Activated naive CD4-positive, alpha-beta T cell treated with anti-CD3 and anti-CD28 coated beads, Interleukin-2, amount 10 ng/mL, durations not matched to agents 5 hours and 36 hours (primary cell): ENCODE results near the gene TMPRSS11E. TPM values are rescaled to one million over a fixed set of nuclear protein-coding genes. Genes with fewer than 3 reads are reported as not detected.

ENCODE experiments used
- total RNA-seq, 2 experiments: library from RNA; stranded (reverse); gene quantifications; one replicate each; pipeline ENCODE4 v1.2.3, GENCODE V29; 2021

Gene TMPRSS11E, protein sequence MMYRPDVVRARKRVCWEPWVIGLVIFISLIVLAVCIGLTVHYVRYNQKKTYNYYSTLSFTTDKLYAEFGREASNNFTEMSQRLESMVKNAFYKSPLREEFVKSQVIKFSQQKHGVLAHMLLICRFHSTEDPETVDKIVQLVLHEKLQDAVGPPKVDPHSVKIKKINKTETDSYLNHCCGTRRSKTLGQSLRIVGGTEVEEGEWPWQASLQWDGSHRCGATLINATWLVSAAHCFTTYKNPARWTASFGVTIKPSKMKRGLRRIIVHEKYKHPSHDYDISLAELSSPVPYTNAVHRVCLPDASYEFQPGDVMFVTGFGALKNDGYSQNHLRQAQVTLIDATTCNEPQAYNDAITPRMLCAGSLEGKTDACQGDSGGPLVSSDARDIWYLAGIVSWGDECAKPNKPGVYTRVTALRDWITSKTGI
- total RNA-seq: not detected

DNA sequence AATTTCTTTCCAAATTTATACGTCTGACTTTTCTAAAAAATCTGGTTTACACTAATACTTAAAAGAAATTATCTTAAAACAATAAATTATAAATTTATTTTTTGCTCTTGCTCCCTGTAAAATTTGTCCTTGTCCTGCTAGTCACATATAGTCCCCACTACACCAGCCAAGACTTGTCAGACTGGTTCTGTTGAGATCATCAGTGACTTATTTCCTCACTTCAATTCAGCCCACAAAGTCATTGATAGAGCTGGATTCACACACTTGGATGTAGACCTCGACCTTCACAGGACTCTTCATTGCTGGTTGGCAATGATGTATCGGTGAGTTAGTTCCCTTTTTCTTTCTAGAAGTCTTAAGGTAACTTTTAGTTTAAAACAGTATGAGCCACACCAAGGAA, at the start of gene TMPRSS11E:
Gene TMPRSS11E (plus strand): TSS at position 263 of the 400 bp plus-strand sequence. CDS start 50 bp downstream, at position 313.

Other genes starting within 250 kb of the TMPRSS11E start
- gene TMPRSS11B, start 201.8 kb upstream of the TMPRSS11E start, total RNA-seq: not detected
- 10 to 100 TPM; 91.4 to 98.4 TPM for gene YTHDC1, start 97.4 kb upstream of the TMPRSS11E start, total RNA-seq
- gene UGT2B17, start 128.9 kb downstream of the TMPRSS11E start, total RNA-seq: not detected
- not detected for gene UGT2B15, start 223.2 kb downstream of the TMPRSS11E start, total RNA-seq